Medulla oblongata (tissue), 1 donor: ENCODE data around the gene SLC17A9.

ENCODE experiments used
- DNase-seq: peaks from one replicate; pipeline ENCODE4 v3.0.0-alpha.2; 2015; ENCODE audit errors: extremely low spot score

Gene SLC17A9

GRCh38 chr20:63002511-63002910, 50.0 kb downstream of the SLC17A9 start:
- no peak for DNase-seq

- DNase-seq: no peak
These were observed 51.0 kb downstream of the SLC17A9 start for GRCh38 chr20:63003546-63003945.

- no peak for DNase-seq
These were observed 52.3 kb downstream of the SLC17A9 start for GRCh38 chr20:63004607-63005364.

GRCh38 chr20:63005365-63005861, 52.9 kb downstream of the SLC17A9 start:
- no peak for DNase-seq

- no peak for DNase-seq
These were observed 53.5 kb downstream of the SLC17A9 start for GRCh38 chr20:63005862-63006539.

- DNase-seq: no peak
These were observed 54.2 kb downstream of the SLC17A9 start, which contains the start of gene BHLHE23 for GRCh38 chr20:63006540-63007359. Gene BHLHE23 (minus strand): TSS chr20:63006964. CDS start chr20:63006774, 190 bp downstream.

- DNase-seq: no peak
These were observed 54.8 kb downstream of the SLC17A9 start for GRCh38 chr20:63007360-63007645.

GRCh38 chr20:63007646-63008488, 55.4 kb downstream of the SLC17A9 start:
- DNase-seq: no peak

GRCh38 chr20:63008541-63009044, 56.1 kb downstream of the SLC17A9 start:
- no peak for DNase-seq

GRCh38 chr20:63009045-63009961, 56.8 kb downstream of the SLC17A9 start:
- peak; percentile 67 for DNase-seq

GRCh38 chr20:63009988-63010769, 57.7 kb downstream of the SLC17A9 start:
- DNase-seq: no peak

- DNase-seq: no peak
These were observed 59.3 kb downstream of the SLC17A9 start for GRCh38 chr20:63011798-63012197.

GRCh38 chr20:63013207-63013606, 60.7 kb downstream of the SLC17A9 start:
- DNase-seq: no peak

- no peak for DNase-seq
These were observed 61.8 kb downstream of the SLC17A9 start for GRCh38 chr20:63014287-63014686.

- DNase-seq: no peak
These were observed 62.2 kb downstream of the SLC17A9 start for GRCh38 chr20:63014710-63015109.

- no peak for DNase-seq
These were observed 62.7 kb downstream of the SLC17A9 start for GRCh38 chr20:63015147-63015661.

- DNase-seq: no peak
These were observed 63.3 kb downstream of the SLC17A9 start for GRCh38 chr20:63015662-63016361.

- no peak for DNase-seq
These were observed 64.1 kb downstream of the SLC17A9 start for GRCh38 chr20:63016514-63017075.
